Natural killer cell treated with Interleukin-12 subunit alpha and Interleukin-12 subunit beta and Interleukin-15 and Interleukin-18, amount 100 ng/mL, for 72 hours (primary cell): ENCODE results near the gene EAF1. TPM values are rescaled to one million over a fixed set of nuclear protein-coding genes. Genes with fewer than 3 reads are reported as not detected.

Experiments
- ATAC-seq, 2 donors: fragments of 150-1000 bp; cut with Tn5 transposase in 1 of 2; sonication (Bioruptor Pico), chemical (Tn5 transposase) in 1 of 2; 2 replicates each; pipeline ENCODE4 v1.10.0; 2021
- DNase-seq: peaks from one replicate; pipeline ENCODE4 v3.0.0; 2022; ENCODE audit warnings: low spot score
- H3K27ac Mint-ChIP-seq, 2 donors: 1 replicate in 1 of 2; 2 replicates in 1 of 2; pipeline ENCODE4 v1.8.0; 2022; ENCODE audit warnings: mixed read lengths in 2 of 2, mild to moderate bottlenecking in 1 of 2, moderate library complexity in 1 of 2
- H3K27me3 Mint-ChIP-seq, 2 donors: 1 replicate in 1 of 2; 2 replicates in 1 of 2; pipeline ENCODE4 v1.8.0; 2022; ENCODE audit warnings: mixed read lengths in 2 of 2
- H3K36me3 Mint-ChIP-seq: one replicate; pipeline ENCODE4 v1.8.0; 2022; ENCODE audit warnings: mixed read lengths
- H3K4me1 Mint-ChIP-seq, 2 donors: 1 replicate in 1 of 2; 2 replicates in 1 of 2; pipeline ENCODE4 v1.8.0; 2022; ENCODE audit warnings: low read depth in 2 of 2, mixed read lengths in 2 of 2, mild to moderate bottlenecking in 1 of 2
- H3K4me3 Mint-ChIP-seq: one replicate; pipeline ENCODE4 v1.8.0; 2022; ENCODE audit warnings: mixed read lengths
- H3K9me3 Mint-ChIP-seq: 2 replicates; pipeline ENCODE4 v1.8.0; 2022; ENCODE audit warnings: mixed read lengths
- total RNA-seq, 2 donors: library from RNA; stranded (reverse); gene quantifications; one replicate each; pipeline ENCODE4 v1.2.3, GENCODE V29; 2022

Gene EAF1
- total RNA-seq, 2 donors from 2014 or later, result 41.8 to 74.3 TPM

DNA sequence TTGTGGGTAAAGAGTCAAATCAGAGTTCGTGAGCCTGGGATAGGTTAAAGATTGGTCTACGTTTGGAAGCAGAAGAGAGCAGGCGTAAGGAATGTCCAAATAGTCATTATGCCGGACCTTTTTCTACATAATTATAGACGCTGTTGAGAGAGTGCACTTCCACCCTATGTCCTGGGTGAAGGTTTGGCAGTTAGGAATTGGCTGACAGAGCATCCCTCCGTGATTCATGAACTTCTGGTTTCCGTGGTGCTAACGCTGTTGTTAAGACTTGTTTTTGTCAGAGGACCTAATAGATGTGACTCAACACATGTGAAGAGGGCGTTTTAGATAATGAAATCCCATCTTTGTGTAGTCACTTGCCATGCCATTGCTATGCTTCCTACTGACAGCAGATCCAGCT, 1.1 kb downstream of the EAF1 start:
- Mint-ChIP-seq H3K4me1 (peaks cover 45 to 52% of the 10 kb centered on the region in 2 donors), H3K4me3 (peak overlapping the region; percentile 93), H3K27me3 (no peaks in the 10 kb centered on the region), H3K9me3 (no peaks in the 10 kb centered on the region), H3K36me3 (peaks cover 42% of the 10 kb centered on the region), H3K27ac (peak overlapping the region; percentile 98 to 99)
- no peak for DNase-seq
- ATAC-seq, result peak; percentile 65 to 66

DNA sequence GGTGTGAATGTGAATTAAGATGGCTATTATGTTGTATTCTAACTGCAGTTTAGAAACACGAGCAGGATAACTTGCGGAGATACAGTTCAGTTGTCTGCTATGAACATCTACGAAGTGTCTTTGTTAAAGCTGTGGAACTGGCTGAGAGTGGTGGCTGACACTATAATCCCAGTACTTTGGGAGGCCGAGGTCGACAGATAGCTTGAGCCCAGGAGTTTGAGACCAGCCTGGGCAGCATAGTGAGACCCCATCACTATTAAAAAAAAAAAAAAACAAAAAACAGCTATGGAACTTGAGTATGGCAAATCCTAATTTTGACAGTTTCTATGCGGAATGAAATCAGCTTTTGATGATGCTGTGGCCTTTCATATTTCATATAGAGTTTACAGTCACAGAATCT, 1.7 kb downstream of the EAF1 start:
- DNase-seq (no peak), ATAC-seq (no peak)
- Mint-ChIP-seq H3K9me3 (no peaks in the 10 kb centered on the region), H3K4me1 (peaks cover 48 to 52% of the 10 kb centered on the region in 2 donors), H3K4me3 (peak overlapping the region; percentile 93), H3K36me3 (peaks cover 46% of the 10 kb centered on the region), H3K27me3 (no peaks in the 10 kb centered on the region), H3K27ac (peak overlapping the region; percentile 98 to 99)

DNA sequence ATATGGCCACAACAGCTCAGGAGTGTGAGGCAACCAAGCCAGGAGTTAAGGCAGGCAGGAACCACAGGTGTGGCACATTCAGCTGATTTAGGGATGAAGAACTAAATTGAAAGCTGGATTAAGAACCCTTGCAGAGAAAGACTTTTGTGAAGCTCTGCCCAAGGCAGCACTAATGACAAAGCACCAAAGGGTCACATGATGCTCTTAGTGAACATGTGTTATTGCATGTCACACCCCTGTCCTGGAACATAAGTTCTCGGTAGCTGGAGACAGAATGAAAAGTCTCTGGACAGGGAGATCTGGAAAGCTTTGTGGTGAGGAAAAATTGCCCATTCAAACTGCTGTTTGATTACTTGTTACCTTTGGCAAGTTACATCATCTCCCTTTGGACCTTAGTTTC, 3.2 kb downstream of the EAF1 start:
- no peak overlapping the region for H3K4me3 Mint-ChIP-seq
- no peak for DNase-seq
- peak overlapping the region; percentile 22 to 99 for H3K27ac Mint-ChIP-seq
- H3K36me3 Mint-ChIP-seq, result peaks cover 40% of the 10 kb centered on the region
- no peaks in the 10 kb centered on the region for H3K9me3 Mint-ChIP-seq
- peaks cover 45% of the 10 kb centered on the region in 2 donors for H3K4me1 Mint-ChIP-seq
- no peaks in the 10 kb centered on the region for H3K27me3 Mint-ChIP-seq
- no peak for ATAC-seq

DNA sequence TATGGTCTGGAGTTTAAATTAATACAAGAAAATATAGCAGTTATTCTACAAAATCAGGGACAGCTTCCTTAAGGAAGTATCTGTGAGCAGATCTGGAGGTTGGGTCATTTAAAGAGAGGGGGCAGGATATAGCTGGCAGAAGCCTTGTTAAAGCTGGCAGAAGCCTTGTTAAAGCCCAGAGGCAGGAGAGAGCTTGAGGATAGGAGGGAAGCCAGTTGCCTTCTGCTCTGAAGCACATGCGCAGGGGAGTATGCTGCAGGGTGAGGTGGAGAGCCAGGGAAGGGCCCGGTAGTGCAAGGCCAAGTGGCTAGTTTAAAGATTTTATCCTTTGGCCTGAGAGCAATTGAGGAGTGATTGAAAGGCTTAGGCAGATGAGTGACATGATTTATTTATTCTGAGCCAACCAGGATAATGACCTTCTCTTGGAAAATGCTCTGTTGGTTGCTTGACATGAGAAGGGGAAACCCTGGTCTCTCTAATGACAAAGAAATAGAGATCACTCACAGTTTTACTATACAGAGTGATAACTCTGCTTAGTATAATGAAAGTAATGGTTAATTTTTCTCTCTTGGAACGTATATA, 3.9 kb downstream of the EAF1 start:
- Mint-ChIP-seq H3K27ac (peak overlapping the region in 1 of 2 donors; percentile 22), H3K4me1 (peaks cover 41 to 42% of the 10 kb centered on the region in 2 donors), H3K27me3 (no peaks in the 10 kb centered on the region), H3K9me3 (no peaks in the 10 kb centered on the region), H3K4me3 (peak overlapping the region; percentile 3), H3K36me3 (peaks cover 39% of the 10 kb centered on the region)
- ATAC-seq (no peak), DNase-seq (no peak)

DNA sequence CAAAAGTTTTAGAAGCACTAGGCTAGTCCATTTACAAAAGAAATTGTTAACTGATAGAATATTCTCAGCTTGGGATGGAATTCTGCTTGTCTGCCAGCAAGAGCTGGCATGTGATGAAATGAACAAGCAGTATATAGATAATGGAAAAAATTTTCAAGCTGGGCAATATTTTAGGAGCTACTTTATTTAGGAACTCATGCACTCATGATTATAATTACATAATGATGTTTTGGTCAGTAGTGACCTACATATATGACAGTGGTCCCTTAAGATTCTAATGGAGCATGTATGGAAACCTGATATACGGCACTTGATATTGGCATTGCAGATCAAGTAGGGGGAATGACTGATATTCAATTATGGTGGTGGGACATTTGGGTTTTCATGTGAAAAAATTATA, 6.1 kb downstream of the EAF1 start:
- H3K36me3 Mint-ChIP-seq, result peaks cover 31% of the 10 kb centered on the region
- ATAC-seq, result no peak
- H3K27ac Mint-ChIP-seq, result no peak overlapping the region

DNA sequence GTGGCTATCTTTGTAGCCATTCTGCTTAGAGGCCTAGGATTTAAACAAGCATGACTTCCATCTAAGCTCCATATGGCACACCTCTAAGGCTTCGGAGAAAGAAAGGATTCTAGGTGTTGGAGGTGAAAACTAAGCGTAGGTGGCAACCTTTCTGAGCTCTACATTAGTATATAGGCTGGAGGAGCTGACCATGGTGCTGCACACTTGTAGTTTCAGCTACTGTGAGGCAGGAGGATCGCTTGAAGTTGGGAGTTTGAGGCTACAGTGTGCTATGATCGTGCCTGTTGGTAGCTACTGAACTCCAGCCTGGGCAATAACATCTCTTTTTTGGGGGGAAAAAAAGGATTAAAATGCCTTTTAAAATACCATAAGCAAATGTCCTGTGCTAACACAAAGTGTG, 7.4 kb downstream of the EAF1 start:
- H3K27ac Mint-ChIP-seq, result no peak overlapping the region
- ATAC-seq (no peak), DNase-seq (no peak)
- H3K9me3 Mint-ChIP-seq, result no peaks in the 10 kb centered on the region
- no peak overlapping the region for H3K4me3 Mint-ChIP-seq
- H3K4me1 Mint-ChIP-seq, result peaks cover 30 to 36% of the 10 kb centered on the region in 2 donors
- H3K27me3 Mint-ChIP-seq, result no peaks in the 10 kb centered on the region
- H3K36me3 Mint-ChIP-seq, result peaks cover 38% of the 10 kb centered on the region

More for the DNA sequence above, 6.1 kb downstream of the EAF1 start:
- Mint-ChIP-seq H3K27me3 (no peaks in the 10 kb centered on the region), H3K9me3 (no peaks in the 10 kb centered on the region), H3K4me1 (peaks cover 25 to 32% of the 10 kb centered on the region in 2 donors), H3K4me3 (no peak overlapping the region)
- no peak for DNase-seq

DNA sequence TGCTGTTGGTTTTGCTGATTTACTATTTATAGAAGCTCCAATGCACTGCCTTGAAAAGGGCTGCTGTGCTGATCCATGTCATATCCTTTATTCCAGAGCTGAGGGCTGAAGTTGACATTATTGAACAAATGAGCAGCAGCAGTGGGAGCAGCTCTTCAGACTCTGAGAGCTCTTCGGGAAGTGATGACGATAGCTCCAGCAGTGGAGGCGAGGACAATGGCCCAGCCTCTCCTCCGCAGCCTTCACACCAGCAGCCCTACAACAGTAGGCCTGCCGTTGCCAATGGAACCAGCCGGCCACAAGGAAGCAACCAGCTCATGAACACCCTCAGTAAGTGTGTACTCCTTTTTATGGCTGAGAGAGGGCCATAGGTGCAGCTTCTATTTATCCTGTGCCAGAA, 8.8 kb downstream of the EAF1 start:
- Mint-ChIP-seq H3K27ac (peak overlapping the region in 1 of 2 donors; percentile 38), H3K27me3 (no peaks in the 10 kb centered on the region), H3K9me3 (no peaks in the 10 kb centered on the region), H3K4me3 (no peak overlapping the region), H3K4me1 (peaks cover 41 to 44% of the 10 kb centered on the region in 2 donors), H3K36me3 (peaks cover 40% of the 10 kb centered on the region)
- ATAC-seq, result no peak
- no peak for DNase-seq

DNA sequence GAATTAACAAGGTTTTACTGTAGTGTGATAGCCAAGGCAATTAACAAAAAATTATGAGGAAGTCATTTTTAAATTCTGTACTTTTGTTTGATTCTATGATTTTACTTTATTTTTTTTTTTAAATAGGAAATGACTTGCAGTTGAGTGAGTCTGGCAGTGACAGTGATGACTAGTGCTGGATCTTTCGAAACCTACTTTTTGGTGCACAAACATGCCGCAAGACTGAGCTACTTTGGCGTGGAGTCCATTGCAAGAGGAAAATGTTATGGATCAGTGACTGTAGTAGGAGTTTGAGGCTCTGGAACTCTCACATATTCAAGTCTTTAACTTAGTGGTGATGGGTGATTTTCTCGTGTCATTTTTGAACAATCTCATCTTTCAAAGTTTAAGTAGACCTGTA, 11.6 kb downstream of the EAF1 start:
- DNase-seq, result no peak
- Mint-ChIP-seq H3K4me3 (peak overlapping the region; percentile 37), H3K9me3 (no peaks in the 10 kb centered on the region), H3K4me1 (peaks cover 46% of the 10 kb centered on the region in 2 donors), H3K27ac (peak overlapping the region; percentile 51 to 84), H3K36me3 (peaks cover 47% of the 10 kb centered on the region), H3K27me3 (no peaks in the 10 kb centered on the region)
- no peak for ATAC-seq

DNA sequence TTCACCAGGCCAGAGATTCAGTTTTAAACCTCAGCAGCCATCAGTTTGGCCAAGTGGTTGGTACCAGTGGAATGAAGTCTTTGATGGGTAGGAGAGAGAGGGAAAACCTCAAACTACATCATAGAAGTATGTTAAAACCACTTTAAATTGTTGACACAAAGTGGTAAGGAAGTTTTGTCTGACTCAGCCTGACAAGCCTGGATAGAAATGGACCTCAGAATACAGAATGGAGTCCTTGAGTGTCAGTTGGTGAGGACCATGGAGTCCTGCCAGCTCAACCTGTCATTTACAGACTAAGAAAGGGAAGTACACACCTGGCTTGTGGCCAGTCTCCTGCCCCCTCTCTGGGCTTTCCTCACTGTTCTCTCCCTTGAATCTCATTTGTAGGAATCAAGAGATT, 12.1 kb downstream of the EAF1 start:
- no peaks in the 10 kb centered on the region for H3K27me3 Mint-ChIP-seq
- H3K4me3 Mint-ChIP-seq, result peak overlapping the region; percentile 37
- ATAC-seq (peak; percentile 53 to 63), DNase-seq (no peak)
- peaks cover 50% of the 10 kb centered on the region for H3K36me3 Mint-ChIP-seq
- H3K27ac Mint-ChIP-seq, result peak overlapping the region; percentile 51 to 84
- H3K4me1 Mint-ChIP-seq, result peaks cover 46% of the 10 kb centered on the region in 2 donors
- no peaks in the 10 kb centered on the region for H3K9me3 Mint-ChIP-seq

DNA sequence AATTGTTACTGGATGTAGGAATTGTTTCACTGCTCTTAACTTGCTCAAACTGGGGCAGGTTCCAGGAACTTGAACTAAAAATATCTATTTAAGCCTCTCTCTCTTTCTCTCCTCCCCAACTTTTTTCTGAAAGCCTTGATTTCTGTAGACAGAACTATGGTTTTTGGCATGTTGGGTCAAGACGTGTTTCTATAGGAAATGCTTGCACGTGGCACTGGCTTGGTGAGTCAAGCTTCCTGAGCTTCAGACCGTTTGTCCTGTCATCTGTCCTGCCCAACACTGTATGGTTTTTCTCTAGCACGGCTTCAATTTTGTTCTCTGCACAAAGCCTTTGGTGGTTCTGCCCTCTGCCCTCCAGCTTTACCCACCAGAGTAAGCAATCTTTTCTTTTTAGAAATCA, 13.5 kb downstream of the EAF1 start:
- Mint-ChIP-seq H3K27me3 (no peaks in the 10 kb centered on the region), H3K9me3 (no peaks in the 10 kb centered on the region), H3K4me3 (peak overlapping the region; percentile 29), H3K27ac (peak overlapping the region; percentile 51 to 84), H3K36me3 (peaks cover 49% of the 10 kb centered on the region), H3K4me1 (peaks cover 46% of the 10 kb centered on the region in 2 donors)
- DNase-seq (no peak), ATAC-seq (peak; percentile 68 to 73)

DNA sequence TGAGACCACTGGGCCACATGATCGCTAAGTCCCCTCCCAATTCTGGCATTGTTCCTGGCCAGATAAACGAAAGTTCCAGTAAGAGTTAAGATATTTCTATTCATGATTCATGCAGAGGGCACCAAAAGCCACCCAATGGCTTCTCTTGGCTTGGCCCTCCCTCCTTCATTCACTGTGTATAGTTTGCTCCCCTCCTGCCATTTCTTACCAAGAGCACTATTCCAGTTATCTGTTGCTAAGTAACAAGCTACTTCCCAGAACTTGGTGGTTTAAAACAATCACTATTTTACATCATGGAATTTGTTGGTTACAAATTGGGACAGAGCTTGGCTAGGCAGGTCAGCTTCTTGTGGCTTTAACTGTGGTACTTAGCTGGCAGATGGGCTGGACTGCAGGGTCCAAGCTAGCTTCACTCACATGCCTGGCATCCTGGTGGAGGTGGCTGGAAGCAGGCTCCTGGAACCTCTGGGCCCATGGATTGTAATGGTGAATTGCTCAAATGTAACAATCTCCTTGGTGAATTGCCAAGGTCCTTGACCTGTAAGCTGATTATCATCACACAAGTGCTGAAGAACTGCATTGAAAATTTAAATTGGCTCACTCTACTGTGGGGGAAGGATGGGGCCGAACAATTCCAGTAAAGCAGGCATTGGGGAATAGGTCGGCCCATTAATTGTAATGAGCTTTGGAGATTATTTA, 16.6 kb downstream of the EAF1 start:
- DNase-seq (no peak), ATAC-seq (no peak)
- Mint-ChIP-seq H3K36me3 (peaks cover 35% of the 10 kb centered on the region), H3K27ac (peak overlapping the region; percentile 40 to 53), H3K9me3 (no peaks in the 10 kb centered on the region), H3K27me3 (no peaks in the 10 kb centered on the region), H3K4me3 (no peak overlapping the region), H3K4me1 (peaks cover 38% of the 10 kb centered on the region in 2 donors)

DNA sequence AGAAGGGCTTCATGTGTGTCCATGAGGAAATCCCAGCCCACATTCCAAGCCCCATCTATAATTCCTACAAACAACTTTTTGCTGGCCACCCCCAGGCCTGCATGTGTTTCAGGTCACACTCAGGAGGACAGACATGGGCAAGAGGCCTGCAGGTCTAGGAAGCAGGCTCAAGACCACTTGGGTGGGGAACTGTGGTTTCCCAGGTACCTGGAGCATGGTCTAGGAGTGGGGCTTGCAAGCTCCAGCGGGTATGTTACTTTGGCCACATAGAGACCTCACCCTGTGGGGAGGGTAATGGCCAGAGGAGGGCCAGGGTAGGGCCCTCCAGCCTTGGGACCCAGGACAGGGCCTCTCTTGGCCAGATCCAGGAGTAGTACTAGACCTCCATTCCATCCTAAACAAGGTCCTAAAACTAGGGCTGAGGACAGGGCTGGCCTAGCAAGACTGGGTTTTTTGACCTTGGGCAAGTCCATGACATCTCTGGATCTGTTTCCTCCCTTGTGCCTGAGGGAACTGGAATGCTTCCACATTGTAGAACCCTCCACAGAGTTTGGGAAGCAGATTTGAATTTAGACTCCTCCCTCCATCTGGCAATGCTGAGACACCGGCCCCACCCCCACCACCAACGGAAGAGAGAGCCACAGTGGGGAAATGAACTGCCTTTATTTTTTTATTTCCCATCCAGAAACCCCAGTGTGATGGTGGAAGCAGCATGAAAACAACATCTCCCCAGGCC, 22.3 kb downstream of the EAF1 start:
- H3K9me3 Mint-ChIP-seq, result no peaks in the 10 kb centered on the region

DNA sequence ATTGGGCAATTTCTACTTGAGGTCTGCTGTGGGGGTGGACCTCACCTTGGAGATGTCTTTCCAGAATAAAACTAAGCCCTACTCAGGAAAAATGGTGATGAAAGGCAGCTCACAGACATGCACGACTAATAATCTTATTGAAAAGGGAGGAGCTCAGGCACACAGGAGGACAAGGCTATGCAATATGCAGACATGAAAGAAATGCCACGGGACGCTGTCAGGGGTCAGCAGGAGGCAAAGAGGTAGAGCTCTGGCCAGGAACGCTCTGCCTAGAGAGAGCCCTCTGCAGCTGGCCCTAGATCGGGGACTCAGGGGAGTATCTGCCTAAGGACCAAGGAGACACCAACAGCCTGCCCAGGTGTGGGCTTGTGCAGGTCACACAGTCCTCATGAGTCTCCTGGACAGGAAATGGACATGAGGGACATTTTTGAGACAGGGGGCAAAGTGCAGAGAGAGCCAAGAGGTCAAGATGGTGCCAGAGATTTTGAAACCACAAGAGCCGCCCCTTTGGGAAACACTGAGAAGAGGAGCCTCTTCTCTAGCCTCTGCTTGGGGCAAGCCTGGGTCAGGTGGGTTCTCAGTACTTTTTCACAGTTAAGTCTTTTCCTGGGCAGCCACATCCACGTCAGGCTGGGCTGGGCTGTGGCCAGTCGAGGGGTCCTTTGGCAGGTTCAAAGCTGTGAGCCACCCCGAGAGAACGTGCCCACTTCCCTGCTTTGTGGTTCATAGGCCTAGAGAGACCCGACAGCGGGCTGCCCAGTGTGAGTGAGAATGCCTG, 23.2 kb downstream of the EAF1 start:
- no peaks in the 10 kb centered on the region for H3K36me3 Mint-ChIP-seq
- DNase-seq (peak; percentile 61), ATAC-seq (peak; percentile 41 to 64)
- peak overlapping the region; percentile 59 to 91 for H3K27ac Mint-ChIP-seq
- no peaks in the 10 kb centered on the region for H3K9me3 Mint-ChIP-seq
- H3K4me3 Mint-ChIP-seq, result peak overlapping the region; percentile 38
- no peaks in the 10 kb centered on the region for H3K27me3 Mint-ChIP-seq
- peaks cover 20 to 34% of the 10 kb centered on the region in 2 donors for H3K4me1 Mint-ChIP-seq

More for the DNA sequence above, 22.3 kb downstream of the EAF1 start:
- Mint-ChIP-seq H3K4me3 (no peak overlapping the region), H3K27ac (peak overlapping the region in 1 of 2 donors; percentile 91), H3K36me3 (no peaks in the 10 kb centered on the region), H3K27me3 (no peaks in the 10 kb centered on the region), H3K4me1 (peaks cover 20 to 37% of the 10 kb centered on the region in 2 donors)
- DNase-seq (no peak), ATAC-seq (no peak)
